Heart left ventricle (tissue), 13 donors: ENCODE data around the gene ROBO3.

Experiments used
- CTCF ChIP-seq, 12 donors: fragments of 200-600 bp; sonication (generic) in 4 of 12; IDR thresholded peaks; one replicate each; pipeline versions ENCODE4 v1.5.0 to v1.8.0; 2018 to 2022; ENCODE audit warnings: antibody characterized with exemption in 12 of 12, mild to moderate bottlenecking in 5 of 12
- POLR2A ChIP-seq, 2 donors: fragments of 450-650 bp; IDR thresholded peaks; one replicate each; pipeline ENCODE4 v1.6.1; 2017; ENCODE audit warnings: antibody characterized with exemption in 2 of 2, mild to moderate bottlenecking in 2 of 2, moderate library complexity in 2 of 2
- donor health status: ischemic (EF 13 %, LVEDD 7.1; RV severe dilation, severe dysfunction).
- donor health status: DM: no; HTN: yes; CAD: no.
- donor health status: DM: no; HTN: no; CAD: no.
- donor health status: ischemic (EF 25% LVEDD 6.9; RV normal size, moderate dysfunction).
- donor health status: ischemic (EF 25% LVEDD 5.7; RV mildly dilated, moderate dysfunction).
- donor health status: ischemic (EF 35%, LVEDD 5.7; RV mildly dilated, moderate dysfunction).
- donor health status: nonischemic (EF 11% LVEDD 7.7; RV severe dilation, severe dysfunction).
- donor health status: DM: yes; HTN: yes; CAD: no.
- donor health status: PGD.
- donor health status: ischemic (EF 29% LVEDD 5.4; RV normal size, mild dysfunction).
- donor health status: nonischemic (EF 23%, LVEDD 6.1; RV moderate dilation, normal function).

DNA sequence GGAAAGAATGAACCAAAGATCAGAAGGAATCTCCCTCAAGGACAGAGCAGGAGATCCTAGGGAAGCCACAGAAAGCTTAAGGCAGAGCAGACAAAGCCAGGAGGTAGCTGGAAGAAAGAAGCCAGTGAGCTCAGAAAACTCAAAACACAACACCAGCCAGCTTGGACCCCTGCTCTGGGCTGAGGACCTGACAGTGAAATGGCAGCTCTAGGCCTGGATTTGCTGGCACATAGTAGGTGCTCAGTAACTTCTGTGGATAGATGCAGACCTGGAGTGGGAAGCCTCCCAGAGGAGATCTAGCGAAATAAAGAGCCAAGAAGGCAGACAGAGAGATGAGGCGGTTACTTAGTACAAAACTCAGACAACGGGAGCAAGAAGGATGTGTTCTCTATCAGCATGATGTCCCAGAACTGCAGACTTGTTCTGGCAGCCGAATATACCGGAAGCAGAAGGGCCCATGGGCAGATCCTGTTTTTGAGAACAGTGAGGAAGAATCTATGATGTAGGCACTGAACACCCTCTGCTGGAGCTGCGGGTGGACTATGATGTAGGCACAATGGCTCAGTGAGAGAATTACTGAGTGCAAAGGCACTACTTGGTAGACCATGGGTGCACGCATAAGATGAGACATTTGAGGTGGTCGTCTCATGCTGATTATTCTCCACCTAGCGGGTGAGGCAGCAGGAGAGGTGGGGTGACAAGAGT is 27.7 kb downstream of the ROBO3 start:
- TF ChIP-seq CTCF (IDR thresholded peaks at IDR 0.05): no peak
- TF ChIP-seq POLR2A (IDR thresholded peaks at IDR 0.05): no peak
